ENCODE measurements around the gene KCNJ6.

GRCh38 chr21:37654596-37654995 is 261.7 kb downstream of the KCNJ6 start:
- TF ChIP-seq TARDBP (IDR thresholded peaks at IDR 0.05) (no peak), ARNT (IDR thresholded peaks at IDR 0.05) (no peak), LEF1 (IDR thresholded peaks at IDR 0.05; ENCODE audit: borderline replicate concordance) (no peak), SP1 (IDR thresholded peaks at IDR 0.05) (no peak), FOXA1 (IDR thresholded peaks at IDR 0.05) (no peak), ELF4 (IDR thresholded peaks at IDR 0.05) (no peak), HDGF (IDR thresholded peaks at IDR 0.05; ENCODE audit: borderline replicate concordance) (no peak)
- TF ChIP-seq, protein P1, sequence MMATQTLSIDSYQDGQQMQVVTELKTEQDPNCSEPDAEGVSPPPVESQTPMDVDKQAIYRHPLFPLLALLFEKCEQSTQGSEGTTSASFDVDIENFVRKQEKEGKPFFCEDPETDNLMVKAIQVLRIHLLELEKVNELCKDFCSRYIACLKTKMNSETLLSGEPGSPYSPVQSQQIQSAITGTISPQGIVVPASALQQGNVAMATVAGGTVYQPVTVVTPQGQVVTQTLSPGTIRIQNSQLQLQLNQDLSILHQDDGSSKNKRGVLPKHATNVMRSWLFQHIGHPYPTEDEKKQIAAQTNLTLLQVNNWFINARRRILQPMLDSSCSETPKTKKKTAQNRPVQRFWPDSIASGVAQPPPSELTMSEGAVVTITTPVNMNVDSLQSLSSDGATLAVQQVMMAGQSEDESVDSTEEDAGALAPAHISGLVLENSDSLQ (IDR thresholded peaks at IDR 0.05) = no peak

Measured in HEK293T (cell line).